GM21576 (cell line): Measurements from ENCODE around the gene HOMEZ.

Experiments used
- ATAC-seq: cut with Tn5 transposase; IDR thresholded peaks from one replicate; pipeline ENCODE4 v1.9.1; 2021; ENCODE audit warnings: mild to moderate bottlenecking, moderate library complexity; ENCODE audit not compliant: unreplicated experiment

The HOMEZ gene

DNA sequence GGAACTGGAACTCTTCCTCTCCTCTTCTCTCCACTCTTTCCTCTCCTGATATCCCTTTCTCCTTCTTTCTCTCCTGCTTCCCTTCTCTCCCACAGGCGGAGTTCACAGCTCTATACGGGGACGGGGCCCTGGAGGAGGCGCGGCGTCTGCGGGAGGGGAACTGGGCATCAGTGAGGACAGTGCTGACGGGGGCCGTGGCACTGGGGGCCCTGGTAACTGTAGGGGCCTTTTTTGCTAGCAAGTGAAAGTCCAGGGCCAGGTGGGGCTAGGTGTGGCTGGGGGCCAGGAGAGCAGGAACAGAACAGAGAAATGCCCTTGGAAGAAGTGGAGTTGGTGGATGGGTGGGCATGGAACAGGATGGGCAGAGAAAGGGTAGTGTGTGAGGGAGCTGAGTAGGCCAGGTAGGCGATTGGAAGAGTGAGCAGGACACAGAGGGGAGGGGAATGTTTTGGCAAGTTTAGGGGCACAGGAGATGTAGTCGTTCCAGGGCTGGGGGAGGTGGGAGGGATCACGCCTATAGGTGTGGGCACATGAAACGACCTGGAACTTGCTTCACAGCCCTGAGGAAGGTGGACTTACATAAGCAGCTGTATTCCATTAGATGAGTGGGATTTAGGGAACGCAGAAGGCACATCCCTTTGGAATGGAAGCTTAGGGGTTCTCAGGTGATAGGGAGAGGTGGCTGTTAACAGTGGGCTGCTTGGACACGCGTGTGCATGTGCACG is 23.0 kb upstream of the HOMEZ start:
- no peak for ATAC-seq

DNA sequence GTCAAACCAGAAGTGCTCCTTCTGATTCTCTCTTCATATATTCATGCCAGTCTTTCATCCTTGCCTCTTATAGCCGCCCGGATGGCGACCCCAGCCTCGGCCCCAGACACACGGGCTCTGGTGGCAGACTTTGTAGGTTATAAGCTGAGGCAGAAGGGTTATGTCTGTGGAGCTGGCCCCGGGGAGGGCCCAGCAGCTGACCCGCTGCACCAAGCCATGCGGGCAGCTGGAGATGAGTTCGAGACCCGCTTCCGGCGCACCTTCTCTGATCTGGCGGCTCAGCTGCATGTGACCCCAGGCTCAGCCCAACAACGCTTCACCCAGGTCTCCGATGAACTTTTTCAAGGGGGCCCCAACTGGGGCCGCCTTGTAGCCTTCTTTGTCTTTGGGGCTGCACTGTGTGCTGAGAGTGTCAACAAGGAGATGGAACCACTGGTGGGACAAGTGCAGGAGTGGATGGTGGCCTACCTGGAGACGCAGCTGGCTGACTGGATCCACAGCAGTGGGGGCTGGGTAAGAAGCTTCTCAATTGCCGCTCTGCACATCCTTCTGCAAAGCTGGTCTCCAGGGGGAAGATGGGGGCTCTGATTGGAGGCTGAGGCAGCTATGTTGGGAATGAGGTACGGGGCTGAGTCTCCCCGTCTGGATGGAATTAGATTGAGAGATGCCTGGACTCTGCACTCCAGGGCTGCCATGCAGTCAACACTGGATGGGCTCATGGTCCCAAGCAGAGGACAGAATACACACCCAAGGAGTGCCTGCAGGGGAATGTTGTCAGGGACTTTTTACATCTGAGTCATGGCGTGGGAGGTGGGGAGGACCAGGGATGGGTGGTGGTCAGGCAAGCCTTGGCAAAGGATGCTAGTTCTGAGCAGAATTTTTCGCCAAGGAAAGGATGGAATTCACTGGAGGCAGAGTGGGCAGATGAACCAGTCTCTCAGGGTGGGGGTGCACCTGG is 22.0 kb upstream of the HOMEZ start:
- ATAC-seq: no peak

GRCh38 chr14:23307146-23307530 is 21.2 kb upstream of the HOMEZ start:
- ATAC-seq: no peak

GRCh38 chr14:23306412-23307145 is 20.6 kb upstream of the HOMEZ start, which contains the start of gene BCL2L2:
Gene BCL2L2 (plus strand): TSS chr14:23306833. CDS start chr14:23307768, 935 bp downstream.
- ATAC-seq: peak; percentile 19

DNA sequence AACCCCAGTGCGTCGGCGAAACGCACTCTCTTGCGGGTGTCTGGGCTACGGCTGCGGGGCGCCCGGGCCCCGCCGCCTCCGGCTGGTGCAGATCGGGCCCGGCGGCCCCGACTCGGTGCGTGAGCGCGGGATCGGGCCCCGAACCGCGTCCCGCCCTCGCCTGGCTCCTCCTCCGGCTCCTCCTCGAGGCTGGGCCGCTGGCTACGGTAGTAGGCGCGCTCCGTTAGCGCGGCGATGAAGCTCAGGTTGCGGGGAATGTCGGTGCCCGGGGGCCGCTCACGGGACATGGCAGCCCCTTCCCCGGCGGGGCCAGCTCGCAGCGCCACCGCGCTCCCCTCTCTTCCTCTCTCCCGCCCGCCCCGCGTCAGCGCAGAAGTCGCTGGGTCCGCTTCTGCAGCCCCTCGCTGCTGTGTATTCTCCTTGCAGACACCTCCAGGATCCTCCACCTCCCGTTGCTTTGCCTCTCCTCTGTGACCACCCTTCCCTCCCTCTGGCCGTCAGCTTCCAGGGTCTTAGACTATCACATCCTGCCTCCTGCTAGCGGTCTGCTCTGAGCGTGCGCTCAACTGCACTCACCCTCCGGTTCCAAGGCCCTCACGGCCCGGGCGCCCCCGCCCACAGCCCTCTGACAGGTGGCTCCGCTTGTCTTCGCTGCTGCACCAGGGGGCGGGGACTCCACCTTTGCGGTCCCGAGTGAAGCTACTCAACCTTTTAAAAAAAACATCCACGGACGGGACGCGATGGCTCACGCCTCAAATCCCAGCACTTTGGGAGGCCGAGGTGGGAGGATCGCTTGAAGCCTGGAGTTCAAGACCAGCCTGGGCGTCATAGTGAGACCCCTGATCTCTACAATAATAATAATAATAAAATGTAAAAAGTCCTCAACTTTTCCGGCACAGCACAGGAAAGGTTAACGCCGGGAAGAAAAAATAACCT is 16.6 kb upstream of the HOMEZ start, which contains the start of gene PPP1R3E:
PPP1R3E (minus strand) TSS at position 570 of the 936 bp plus-strand sequence; CDS start at position 287, 283 bp downstream.
- ATAC-seq: peak; percentile 35

GRCh38 chr14:23301969-23302289 is 16.0 kb upstream of the HOMEZ start:
- peak; percentile 7 for ATAC-seq

DNA sequence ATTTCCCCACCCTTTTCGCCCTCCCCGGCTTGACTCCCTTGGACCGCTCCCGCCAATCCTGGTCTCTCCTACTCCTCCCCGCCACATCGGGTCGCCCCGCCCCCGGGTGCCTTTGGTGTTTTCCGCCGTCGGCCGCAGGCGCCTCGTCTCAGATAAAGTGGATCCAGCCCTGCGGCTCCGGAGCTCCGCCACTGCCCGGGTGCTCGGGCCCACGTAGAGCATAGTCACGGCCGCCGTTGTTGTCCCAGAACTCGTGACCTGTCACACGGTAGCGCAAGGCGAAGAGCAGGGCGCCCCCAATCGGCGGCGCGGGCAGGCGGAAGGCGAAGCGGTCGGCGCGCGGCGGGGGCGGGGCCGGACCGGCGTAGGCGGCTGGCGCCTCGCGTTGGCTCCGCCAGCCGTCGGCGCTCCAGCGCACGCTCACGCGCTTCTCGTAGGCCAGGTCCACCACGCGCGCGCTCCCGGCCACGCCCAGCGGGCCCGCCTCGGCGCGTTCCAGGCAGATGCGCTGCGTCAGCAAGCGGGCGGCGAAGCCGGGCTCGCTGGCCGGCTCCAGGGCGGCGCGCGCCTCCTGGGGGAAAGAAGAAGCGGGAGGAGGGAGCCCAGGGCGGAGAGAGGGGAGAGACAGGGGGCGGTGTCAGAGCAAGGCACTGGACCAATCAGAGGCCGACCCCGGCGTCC is 15.5 kb upstream of the HOMEZ start:
- peak; percentile 76 for ATAC-seq

DNA sequence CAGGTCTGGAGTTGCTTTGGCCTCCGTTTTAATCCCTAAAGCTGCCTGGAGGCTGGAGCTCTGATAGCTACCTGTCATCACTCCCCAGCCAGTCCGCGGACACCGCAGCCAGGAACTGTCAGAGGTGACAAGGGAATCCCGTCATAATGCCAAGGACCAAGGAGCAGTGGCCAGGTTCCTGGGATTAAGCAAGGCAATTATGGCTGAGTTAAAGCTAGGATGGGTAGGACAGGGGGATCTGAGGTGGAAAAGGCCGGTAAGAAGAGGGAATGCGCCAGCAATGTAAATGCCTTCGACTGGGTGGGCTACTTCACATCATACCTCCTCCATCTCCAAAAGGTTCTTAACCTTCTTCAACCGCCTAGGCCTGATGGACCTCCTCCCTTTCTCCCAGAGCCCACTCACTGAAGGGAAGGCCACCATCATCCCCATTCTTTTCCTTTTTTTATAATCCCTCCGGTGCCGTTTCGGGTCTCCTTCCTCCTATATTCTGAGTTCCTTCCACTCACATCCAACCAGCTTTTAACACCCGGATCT is 14.8 kb upstream of the HOMEZ start:
- no peak for ATAC-seq

DNA sequence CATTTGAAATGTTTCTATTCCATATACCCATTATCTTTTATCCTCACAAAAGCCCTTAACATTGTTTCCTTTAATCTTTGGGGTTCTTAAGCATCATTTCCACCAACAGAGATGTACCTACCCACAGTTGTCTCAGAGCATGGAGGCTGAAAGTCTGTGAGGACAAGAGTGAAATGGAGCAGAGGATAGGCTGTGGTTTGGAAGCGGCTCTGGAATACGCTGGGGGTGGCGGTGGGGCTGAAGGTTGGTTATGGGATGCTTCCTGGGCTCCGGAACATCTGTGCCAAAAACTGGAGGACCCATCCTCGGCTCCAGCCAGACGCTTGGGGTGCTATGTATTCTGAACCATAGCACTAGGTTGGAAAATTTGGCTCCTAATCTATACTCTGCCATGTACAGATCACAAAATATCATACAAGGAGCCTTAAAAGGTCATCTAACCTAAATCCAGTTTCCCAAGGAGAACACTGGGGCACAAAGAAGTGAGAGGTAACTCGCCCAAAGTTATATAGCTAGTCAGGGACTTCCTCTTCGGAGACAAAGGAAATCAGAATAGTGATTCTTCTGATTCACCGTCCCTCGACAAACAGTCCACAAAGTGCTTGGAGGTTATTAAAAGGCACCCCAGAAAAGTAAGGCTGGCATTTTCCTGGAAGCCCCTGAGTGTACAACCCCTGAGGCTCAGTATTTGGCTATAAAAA is 14.2 kb upstream of the HOMEZ start:
- ATAC-seq: no peak

GRCh38 chr14:23299211-23299957 is 13.5 kb upstream of the HOMEZ start:
- no peak for ATAC-seq

GRCh38 chr14:23297611-23298277 is 11.8 kb upstream of the HOMEZ start:
- ATAC-seq: no peak

GRCh38 chr14:23297096-23297495 is 11.2 kb upstream of the HOMEZ start:
- no peak for ATAC-seq

DNA sequence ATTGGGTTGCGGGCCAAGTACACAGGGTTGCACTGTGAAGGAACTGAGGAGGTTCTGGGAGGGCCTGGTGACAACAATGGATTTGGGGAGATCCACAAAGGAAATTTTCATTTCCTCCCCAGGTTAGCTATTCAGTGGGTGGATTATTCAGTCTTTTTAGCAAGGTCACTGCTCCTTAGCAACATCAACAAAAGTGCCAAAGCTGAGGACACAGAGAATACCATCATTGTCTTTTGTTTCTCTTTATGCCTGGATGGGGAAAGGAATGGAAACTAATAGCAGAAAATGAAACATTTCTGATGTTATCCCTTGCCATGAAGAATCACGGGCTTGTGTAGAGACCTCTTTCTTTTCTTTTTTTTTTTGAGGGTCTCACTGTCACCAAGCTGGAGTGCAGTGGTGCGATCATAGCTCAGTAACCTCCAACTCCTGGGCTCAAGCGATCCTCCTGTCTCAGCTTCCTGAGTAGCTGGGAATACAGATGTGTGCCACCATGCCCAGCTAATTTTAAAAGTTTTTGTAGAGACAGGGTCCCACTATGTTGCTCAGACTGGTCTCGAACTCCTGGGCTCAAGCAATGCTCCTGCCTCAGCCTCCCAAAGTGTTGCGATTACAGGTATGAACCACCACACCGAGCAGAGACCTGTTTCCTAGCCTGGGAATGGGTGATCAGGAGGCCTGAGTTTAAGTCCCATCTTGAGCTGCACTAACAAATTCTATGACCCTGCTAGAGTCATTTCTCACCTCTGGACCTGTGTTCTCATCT is 10.3 kb upstream of the HOMEZ start:
- ATAC-seq: no peak

GRCh38 chr14:23294734-23295561 is 9.0 kb upstream of the HOMEZ start:
- no peak for ATAC-seq

DNA sequence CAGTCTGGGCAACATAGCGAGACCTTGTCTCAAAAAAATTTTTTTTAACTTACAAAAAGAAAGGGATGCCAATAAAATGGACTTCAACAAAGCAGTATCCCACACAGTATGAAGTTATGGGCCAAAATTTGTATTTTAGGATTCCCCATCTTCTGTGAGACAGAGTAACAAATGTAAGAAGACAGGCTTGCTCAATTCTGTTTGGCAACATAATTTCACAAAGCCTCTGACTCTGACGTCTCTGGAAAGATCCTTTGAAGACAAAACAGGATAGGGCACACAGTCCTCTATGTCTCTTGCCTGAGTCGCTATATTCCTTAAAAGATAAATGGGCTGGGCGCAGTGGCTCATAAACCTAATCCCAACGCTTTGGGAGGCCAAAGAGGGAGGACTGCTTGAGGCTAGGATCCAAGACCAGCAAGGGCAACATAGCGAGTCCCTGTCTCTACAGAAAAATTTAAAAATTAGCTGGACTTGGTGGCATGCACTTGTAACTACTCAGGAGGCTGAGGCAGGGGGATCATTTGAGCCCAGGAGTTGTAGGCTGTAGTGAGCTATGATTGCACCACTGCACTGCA is 1.1 kb upstream of the HOMEZ start:
- ATAC-seq: no peak
